A673 (cell line): ENCODE data around the gene ZSWIM9. TPM values are rescaled to one million over a fixed set of nuclear protein-coding genes. Genes with fewer than 3 reads are reported as not detected.

ENCODE experiments used
- Bru-seq: library from RNA; stranded (reverse); fragments of 400-500 nt; gene quantifications from one replicate; lab custom pipeline; 2021; lab: Mats Ljungman, UMichigan
- BruChase-seq, 2 experiments: library from RNA; stranded (reverse); fragments of 400-500 nt; gene quantifications; one replicate each; lab custom pipeline; 2021; lab: Mats Ljungman, UMichigan
- BruUV-seq: library from RNA; stranded (reverse); fragments of 400-500 nt; replicated peaks from 2 replicates; lab custom pipeline; 2021; lab: Mats Ljungman, UMichigan
- CTCF ChIA-PET: fragments of 300-600 bp; sonication (Branson Sonifier 250); formaldehyde crosslinking; loops from one replicate; lab custom pipeline; 2022; ENCODE audit warnings: antibody characterized with exemption; lab: Charles Lee
- POLR2A ChIA-PET: fragments of 300-600 bp; sonication (Branson Sonifier 250); formaldehyde crosslinking; loops from one replicate; lab custom pipeline; 2022; ENCODE audit warnings: antibody characterized with exemption; ENCODE audit not compliant: low non-redundant PET; lab: Charles Lee
- DNase-seq: peaks from one replicate; pipeline ENCODE4 v3.0.0-alpha.2; 2015; ENCODE audit warnings: low spot score
- H3K27ac ChIP-seq: fragments of 200-600 bp; sonication (generic); 2 replicates; pipeline ENCODE4 v1.5.1; 2016; ENCODE audit warnings: mixed run types, low read depth, mild to moderate bottlenecking, mixed read lengths, antibody characterized with exemption, low read length; ENCODE audit not compliant: poor library complexity, severe bottlenecking
- H3K27me3 ChIP-seq: fragments of 200-600 bp; sonication (generic); replicated peaks from 2 replicates; pipeline ENCODE4 v1.6.1; 2017; ENCODE audit warnings: mixed run types, low read depth, mild to moderate bottlenecking, mixed read lengths, antibody characterized with exemption, low read length; ENCODE audit not compliant: insufficient read depth, poor library complexity
- H3K36me3 ChIP-seq: fragments of 200-600 bp; sonication (generic); 2 replicates; pipeline ENCODE4 v1.6.1; 2016; ENCODE audit warnings: mixed run types, mild to moderate bottlenecking, mixed read lengths, antibody characterized with exemption, low read length; ENCODE audit not compliant: insufficient read depth, poor library complexity, severe bottlenecking
- H3K4me1 ChIP-seq: fragments of 200-600 bp; sonication (generic); 2 replicates; pipeline ENCODE4 v1.6.1; 2017; ENCODE audit warnings: mixed run types, mild to moderate bottlenecking, mixed read lengths, antibody characterized with exemption, low read length; ENCODE audit not compliant: insufficient read depth, poor library complexity, severe bottlenecking
- H3K4me3 ChIP-seq: fragments of 200-600 bp; sonication (generic); 2 replicates; pipeline ENCODE4 v1.5.1; 2016; ENCODE audit warnings: low read depth, mixed run types, mild to moderate bottlenecking, mixed read lengths, low read length; ENCODE audit not compliant: poor library complexity, severe bottlenecking
- H3K9me3 ChIP-seq: fragments of 200-600 bp; sonication (generic); 2 replicates; pipeline ENCODE4 v1.6.1; 2016; ENCODE audit warnings: mixed run types, low read depth, mild to moderate bottlenecking, mixed read lengths, antibody characterized with exemption, low read length; ENCODE audit not compliant: poor library complexity, severe bottlenecking
- CTCF ChIP-seq: fragments of 300-800, 200-600 bp; sonication (generic); conservative IDR thresholded peaks from 2 replicates; pipeline ENCODE4 v1.5.1; 2017; ENCODE audit warnings: low read depth, mild to moderate bottlenecking, antibody characterized with exemption, low read length, moderate library complexity, mixed read lengths
- EZH2 ChIP-seq: fragments of 200-600 bp; sonication (generic); IDR thresholded peaks from 2 replicates; pipeline ENCODE4 v1.6.1; 2017; ENCODE audit warnings: borderline replicate concordance, low read depth, mild to moderate bottlenecking, mixed read lengths, antibody characterized with exemption, low read length; ENCODE audit not compliant: poor library complexity, severe bottlenecking
- intact Hi-C: fragments of 100-400 bp; cut with micrococcal nuclease; formaldehyde crosslinking; loops from one replicate; pipeline ENCODE4 v1.10.0; 2022; ENCODE audit not compliant: unreplicated experiment
- long read RNA-seq: library from polyadenylated mRNA; stranded (forward); transcript quantifications from one replicate; pipeline ENCODE4 v2.0.0, GENCODE V29; 2022
- total RNA-seq: library from RNA; stranded (reverse); gene quantifications from 2 replicates; pipeline ENCODE4 v1.2.3, GENCODE V29; 2021

Gene ZSWIM9
- total RNA-seq (12.0 and 15.8 TPM in 2 replicates), Bru-seq, nascent RNA (percentile 72 among the genes with signal in this experiment), BruChase-seq, experiment 1, labeled RNA remaining after a 2-hour chase (percentile 73 among the genes with signal in this experiment), BruChase-seq, experiment 2, labeled RNA remaining after a 6-hour chase (percentile 82 among the genes with signal in this experiment)
- long read RNA-seq, partial matches to known transcripts: 1 of 11 reads
- long read RNA-seq, other reads (novel, unspliced or antisense): 10 of 11 reads

GRCh38 chr19:48169939-48170803 is at the start of gene ZSWIM9, which contains the start of gene LIG1:
Gene ZSWIM9 (plus strand): TSS chr19:48170680. CDS start chr19:48171803, 1,123 bp downstream.
Gene LIG1 (minus strand): TSS chr19:48170344. CDS start chr19:48165566, 4,778 bp downstream.
- BruUV-seq: no TSS peak
- TF ChIP-seq EZH2: no peak
- no peak for TF ChIP-seq CTCF
- Histone ChIP-seq H3K4me3 (peak within 1 kb of the TSS; percentile 100), H3K4me1 (peaks cover 20% of the 10 kb centered on the region), H3K9me3 (no peaks in the 10 kb centered on the region), H3K27me3 (no peaks in the 10 kb centered on the region), H3K36me3 (peaks cover 24% of the 10 kb centered on the region), H3K27ac (peak within 1 kb of the TSS; percentile 99)
- ChIA-PET POLR2A (interaction anchor here (0.7 kb wide), 1 partner anchor 16 kb away, joined by 13 read pairs; no protein-coding TSS in a partner anchor), CTCF (interaction anchor here (0.7 to 1.0 kb wide), 3 partner anchors 33 to 577 kb away, joined by 4 to 9 read pairs (median 6); partner anchors contain the start of gene IZUMO1)
- intact Hi-C loops: no loop called here
- peak; percentile 97 for DNase-seq

GRCh38 chr19:48121066-48121465 is 49.4 kb upstream of the ZSWIM9 start:
- no peak for TF ChIP-seq EZH2
- no peak for TF ChIP-seq CTCF
- Histone ChIP-seq H3K9me3 (no peaks in the 10 kb centered on the region), H3K4me1 (no peaks in the 10 kb centered on the region), H3K4me3 (no peak overlapping the region), H3K36me3 (peaks cover 68% of the 10 kb centered on the region), H3K27me3 (no peaks in the 10 kb centered on the region), H3K27ac (peak overlapping the region; percentile 30)
- BruUV-seq: no TSS peak
- intact Hi-C loops: no loop called here
- ChIA-PET CTCF (no interaction called here), POLR2A (no interaction called here)
- no peak for DNase-seq

- Histone ChIP-seq H3K4me1 (no peaks in the 10 kb centered on the region), H3K4me3 (no peak overlapping the region), H3K36me3 (peaks cover 70% of the 10 kb centered on the region), H3K27ac (no peak overlapping the region), H3K27me3 (no peaks in the 10 kb centered on the region), H3K9me3 (no peaks in the 10 kb centered on the region)
- DNase-seq: peak; percentile 55
- TF ChIP-seq EZH2: no peak
- intact Hi-C loops: no loop called here
- BruUV-seq: no TSS peak
- ChIA-PET POLR2A (no interaction called here), CTCF (interaction anchor here (1.3 kb wide), 1 partner anchor 159 kb away, joined by 4 read pairs; no protein-coding TSS in a partner anchor)
These were observed 48.5 kb upstream of the ZSWIM9 start for GRCh38 chr19:48121909-48122371.
